NCI-H2081 treated with DMSO at 0.1 percent for 48 hours (cell line): Measurements from ENCODE around the gene TUBB6.

Source experiments
- DNase-seq: peaks from one replicate; lab custom pipeline; 2025; lab: John Stamatoyannopoulos, UW

TUBB6 gene

DNA sequence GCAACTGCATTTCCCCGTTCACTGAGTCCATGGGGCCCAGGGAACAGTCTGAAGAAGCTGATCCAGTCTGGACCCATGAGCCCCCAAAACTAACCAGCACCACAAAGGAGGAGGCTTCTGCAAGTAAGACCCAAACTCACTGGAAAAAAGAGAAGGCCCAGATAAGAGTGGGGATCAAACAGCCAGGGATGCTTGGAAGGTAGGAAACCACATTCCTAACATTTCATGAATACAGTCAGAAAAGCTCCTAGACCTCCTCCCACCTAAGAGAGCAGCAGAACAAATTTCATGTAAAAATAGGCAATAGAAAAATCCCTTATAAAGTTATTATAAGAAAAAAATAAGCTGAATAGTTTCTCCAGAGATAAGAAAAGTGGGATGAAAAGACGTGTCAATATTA lies 30.3 kb downstream of the TUBB6 start:
- DNase-seq = no peak

DNA sequence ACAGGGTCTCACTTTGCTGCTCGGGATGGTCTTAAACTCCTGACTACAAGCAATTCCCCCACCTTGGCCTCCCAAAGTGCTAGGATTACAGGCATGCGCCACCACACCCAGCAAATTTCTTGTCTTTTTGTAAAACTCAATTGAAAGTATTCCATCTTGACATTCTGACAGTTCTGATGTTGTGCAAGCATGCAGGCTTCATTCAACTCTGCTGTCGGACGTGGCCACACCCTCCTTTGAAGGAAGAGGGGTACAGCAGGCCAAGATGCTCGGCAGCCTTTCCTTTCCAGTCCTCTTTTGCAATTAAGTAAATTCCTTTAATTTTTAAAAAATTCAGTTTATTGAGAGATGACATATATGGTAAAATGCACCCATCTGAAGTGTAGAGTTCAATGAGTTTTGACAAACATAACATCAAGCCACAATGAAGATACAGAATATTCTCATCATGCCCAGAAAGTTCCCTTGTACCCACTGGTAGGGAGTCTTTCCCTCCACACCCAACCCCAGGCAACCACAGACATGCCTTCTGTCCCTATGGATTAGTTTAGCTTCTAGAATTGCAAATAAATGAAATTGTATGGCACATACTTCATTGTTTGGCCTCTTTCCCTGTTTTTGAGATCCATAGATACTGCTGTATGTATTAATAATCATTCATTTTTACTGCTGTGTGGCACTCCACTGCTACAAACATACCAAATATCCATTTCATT lies 33.1 kb downstream of the TUBB6 start:
- no peak for DNase-seq

DNA sequence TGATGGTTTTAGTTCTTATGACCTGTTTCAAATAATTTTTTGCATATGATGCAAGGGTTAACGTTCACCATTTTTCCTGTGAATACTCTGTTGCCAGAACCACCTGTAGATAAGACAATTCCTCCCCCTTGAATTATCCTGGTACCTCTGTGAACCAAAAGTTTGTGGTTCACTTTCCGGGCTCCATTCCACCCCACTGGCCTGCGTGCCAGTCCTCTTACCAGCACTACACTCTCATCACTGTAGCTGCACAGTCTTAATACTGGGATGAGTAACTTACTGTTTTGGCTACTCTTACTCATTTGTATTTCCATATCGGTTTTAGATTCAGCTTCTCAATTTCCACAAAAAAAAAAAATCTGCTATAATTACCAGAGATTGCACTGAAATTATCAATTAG lies 34.6 kb downstream of the TUBB6 start:
- no peak for DNase-seq

DNA sequence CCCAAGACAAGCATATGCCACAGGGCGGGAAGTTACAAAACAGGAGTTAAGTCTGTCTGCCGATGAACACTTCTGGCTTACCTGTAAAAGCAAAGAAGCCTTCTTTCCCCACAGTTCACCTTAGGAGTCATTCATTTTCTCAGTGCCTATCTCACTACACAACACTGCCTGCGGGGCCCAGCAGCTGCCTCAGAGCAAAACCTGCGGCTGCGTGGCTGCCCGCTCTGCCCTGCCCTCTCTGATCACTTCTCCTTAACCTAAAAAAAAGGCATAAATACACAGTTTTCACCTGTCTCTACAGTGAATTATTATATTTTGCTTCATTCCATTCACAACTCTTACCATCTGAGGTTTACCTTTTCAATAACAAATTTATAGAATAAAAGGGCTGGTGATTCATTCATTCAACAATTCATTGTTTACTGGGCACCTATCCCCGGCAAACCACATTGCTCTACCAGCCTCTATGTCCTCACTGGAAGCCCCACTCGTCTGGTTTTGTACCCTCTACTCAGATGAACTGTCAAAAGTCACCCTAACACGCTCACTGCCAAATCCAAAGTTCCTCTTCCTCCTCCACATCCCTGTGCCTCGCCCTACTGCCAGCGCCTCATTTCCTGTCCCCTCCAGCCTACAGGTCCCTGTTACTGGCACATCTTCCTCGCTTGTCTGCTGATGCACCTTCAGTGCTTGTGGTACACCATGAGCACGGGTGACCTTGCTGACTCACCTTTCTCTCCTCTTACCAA lies 37.6 kb downstream of the TUBB6 start:
- no peak for DNase-seq

GRCh38 chr18:12346240-12346565 lies 38.2 kb downstream of the TUBB6 start:
- no peak for DNase-seq

DNA sequence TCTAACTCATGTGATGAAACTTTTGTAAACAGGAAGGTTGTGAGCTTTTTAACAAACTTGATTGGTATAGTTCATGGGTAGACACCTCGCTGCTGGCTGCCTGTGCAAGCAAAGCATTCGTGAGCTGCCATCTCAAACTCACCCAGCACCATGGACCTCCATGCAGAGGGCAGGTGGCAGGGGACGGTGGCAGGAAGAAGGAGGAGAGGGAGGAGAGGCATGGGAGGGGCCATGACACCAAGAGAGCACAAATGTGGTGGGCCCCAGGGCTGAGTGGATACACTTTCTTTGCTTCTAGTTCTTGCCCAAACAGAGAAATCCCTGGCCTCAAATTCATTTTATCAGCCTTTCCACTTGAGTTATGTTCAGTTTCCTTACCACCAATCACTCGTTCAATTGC lies 39.9 kb downstream of the TUBB6 start:
- DNase-seq = no peak

GRCh38 chr18:12352188-12352587 lies 44.1 kb downstream of the TUBB6 start:
- DNase-seq = no peak

DNA sequence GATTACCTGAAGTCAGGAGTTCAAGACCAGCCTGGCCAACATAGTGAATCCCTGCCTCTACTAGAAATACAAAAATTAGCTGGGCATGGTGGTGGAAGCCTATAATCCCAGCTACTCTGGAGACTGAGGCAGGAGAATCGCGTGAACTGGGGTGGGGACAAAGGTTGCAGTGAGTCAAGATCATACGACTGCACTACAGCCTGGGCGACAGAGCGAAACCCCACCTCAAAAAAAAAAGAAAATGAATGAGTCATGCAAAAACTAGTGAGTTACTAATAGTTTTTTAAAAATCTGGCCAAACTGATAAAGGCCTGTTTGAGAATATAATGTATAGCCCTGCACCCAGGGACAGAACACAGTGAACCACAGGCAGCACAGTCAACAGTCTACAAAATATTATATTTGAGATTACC lies 51.5 kb downstream of the TUBB6 start:
- DNase-seq = no peak

DNA sequence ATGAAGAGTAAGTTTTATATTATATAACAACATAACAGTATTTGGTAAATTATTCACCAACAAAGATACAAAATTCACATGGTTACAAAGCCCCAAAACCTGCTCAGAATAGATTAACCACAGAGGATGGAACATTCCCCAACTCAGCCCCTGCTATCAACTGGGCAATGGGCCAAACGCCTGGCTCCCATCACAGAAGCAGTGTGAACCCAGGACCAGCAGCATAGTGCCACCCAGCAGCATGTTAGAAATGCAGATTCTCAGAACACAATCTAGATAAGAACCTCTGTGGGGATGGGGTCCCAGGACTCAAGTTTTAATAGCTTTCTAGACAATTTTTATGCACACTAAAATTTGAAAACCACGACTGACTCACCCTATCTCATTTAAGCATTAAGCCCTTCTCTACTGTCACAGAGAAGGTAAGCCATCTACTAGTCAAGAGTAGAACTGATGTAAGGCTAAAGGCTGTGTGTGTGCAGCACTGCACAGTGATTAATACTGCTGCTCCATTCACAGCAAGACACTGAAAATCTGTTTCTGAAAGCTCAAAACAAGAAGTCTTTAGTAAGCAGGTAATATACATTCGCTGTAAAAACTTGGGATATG lies 53.8 kb downstream of the TUBB6 start:
- no peak for DNase-seq

- DNase-seq = no peak
These were observed 54.6 kb downstream of the TUBB6 start for GRCh38 chr18:12362473-12363174.

- DNase-seq = no peak
These were observed 58.3 kb downstream of the TUBB6 start for GRCh38 chr18:12366379-12366778.

DNA sequence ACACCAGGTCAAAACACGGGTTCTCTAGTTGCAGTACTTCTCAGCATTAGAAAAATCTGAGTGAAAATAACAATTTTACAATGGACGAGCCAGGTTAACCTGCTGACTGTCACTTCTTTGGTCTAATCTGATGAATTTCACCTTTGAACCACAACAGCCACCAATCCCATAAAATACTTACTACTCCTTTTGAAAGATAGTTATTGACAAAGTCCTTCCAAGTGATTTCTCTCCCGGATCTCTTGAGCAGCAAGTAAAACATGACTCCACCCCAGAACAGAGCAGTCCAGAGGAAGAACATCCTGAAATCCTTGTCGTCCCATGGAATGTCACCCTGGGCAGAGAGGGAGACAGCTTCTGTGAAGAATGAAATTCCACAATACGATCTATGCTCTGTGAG lies 58.7 kb downstream of the TUBB6 start:
- DNase-seq = no peak

- no peak for DNase-seq
These were observed 61.2 kb downstream of the TUBB6 start for GRCh38 chr18:12369211-12369610.

GRCh38 chr18:12371590-12371989 lies 63.5 kb downstream of the TUBB6 start:
- no peak for DNase-seq

- DNase-seq = no peak
These were observed 64.4 kb downstream of the TUBB6 start for GRCh38 chr18:12372406-12372805.

DNA sequence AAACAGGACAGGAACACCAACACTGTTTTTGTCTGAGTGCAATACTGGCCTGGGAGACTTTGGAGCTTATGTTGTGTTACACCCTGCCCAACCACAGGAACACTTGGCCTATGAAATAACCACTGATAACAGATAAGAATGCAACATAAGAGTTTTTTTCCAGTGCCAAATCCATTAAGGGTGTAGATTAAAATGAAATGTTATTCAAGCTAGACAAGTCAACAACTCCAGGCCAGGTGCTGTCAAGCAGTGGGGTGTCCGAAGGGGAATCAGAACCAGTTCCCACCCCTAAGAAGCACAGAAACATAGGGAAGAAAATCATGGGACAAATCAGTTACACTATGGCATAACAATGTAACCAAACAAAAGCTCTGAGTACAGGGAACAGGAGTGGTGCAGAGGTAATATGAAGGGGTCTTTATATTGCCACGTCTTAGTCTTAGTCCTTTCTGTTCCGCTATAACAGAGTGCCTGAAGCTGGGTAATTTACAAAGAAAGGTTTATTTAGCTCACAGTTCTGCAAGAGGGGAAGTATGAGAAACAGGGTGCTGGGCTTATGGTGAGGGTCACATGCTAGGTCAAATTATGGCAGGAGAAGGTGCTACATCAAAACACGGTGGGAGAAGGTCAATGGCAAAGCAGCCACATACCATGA lies 65.2 kb downstream of the TUBB6 start:
- DNase-seq = no peak

- DNase-seq = no peak
These were observed 65.7 kb downstream of the TUBB6 start for GRCh38 chr18:12373771-12374116.

DNA sequence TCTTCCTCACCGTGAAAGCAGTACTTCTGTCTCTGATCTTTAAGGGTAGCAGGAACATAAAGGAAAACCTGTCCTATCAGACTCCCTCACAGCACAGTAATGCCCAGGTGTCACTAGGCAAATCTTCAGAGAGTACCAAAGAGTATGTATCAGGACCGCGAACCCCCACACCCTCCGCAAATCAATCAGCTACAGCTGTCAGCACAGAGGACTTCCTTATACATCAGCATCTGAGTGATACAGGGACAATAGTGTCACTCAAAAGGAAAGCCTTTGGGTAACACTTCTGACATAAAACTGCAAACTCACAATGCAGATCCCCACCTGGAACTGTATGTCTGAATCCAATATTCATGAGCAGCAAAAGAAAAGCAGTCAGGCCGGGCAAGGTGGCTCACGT lies 66.4 kb downstream of the TUBB6 start:
- no peak for DNase-seq
